ENCODE results near the gene PNMA6E. TPM values are rescaled to one million over a fixed set of nuclear protein-coding genes. Genes with fewer than 3 reads are reported as not detected.

PNMA6E gene
- total RNA-seq, 3 donors from 2014 or later, result not detected

DNA sequence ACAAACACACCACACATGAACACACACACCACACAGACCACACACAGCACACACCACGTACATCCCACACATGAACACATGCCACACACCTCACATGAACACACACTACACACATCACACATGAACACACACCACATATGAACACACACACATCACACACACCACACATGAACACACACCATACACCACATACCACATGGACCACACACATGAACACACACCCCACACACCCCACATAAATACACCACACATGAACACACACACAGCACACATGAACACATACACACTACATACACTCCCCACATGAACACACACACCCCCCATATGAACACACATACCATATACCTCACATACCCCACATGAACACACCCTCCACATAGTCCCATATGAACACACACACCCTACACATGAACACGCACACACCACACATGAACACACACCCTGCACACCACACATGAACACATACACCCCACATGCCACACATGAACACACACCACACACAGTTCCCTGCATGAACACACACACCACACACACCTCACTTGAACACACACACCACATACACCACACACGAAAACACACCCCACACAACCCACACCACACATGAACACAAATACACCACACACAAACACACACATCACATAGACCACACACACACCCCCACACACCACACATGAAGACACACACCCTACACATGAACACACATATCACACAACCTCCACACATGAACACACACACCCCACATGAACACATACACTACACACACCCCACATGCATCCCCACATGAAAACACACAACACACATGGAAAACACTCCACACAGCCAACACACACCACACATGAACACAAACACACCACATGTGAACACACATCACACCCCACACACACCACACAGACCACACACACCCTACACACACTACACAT, 18.3 kb downstream of the PNMA6E start:
- intact Hi-C loops (cut with DNase I, micrococcal nuclease), result no loop called here
- H3K4me3 ChIP-seq, result no peak overlapping the region
- no peaks in the 10 kb centered on the region for H3K4me1 ChIP-seq (ENCODE audit: low read depth)
- H3K9me3 ChIP-seq, result no peaks in the 10 kb centered on the region
- H3K36me3 ChIP-seq (ENCODE audit: low read depth), result no peaks in the 10 kb centered on the region
- no peak for DNase-seq
- TF ChIP-seq, protein P1, sequence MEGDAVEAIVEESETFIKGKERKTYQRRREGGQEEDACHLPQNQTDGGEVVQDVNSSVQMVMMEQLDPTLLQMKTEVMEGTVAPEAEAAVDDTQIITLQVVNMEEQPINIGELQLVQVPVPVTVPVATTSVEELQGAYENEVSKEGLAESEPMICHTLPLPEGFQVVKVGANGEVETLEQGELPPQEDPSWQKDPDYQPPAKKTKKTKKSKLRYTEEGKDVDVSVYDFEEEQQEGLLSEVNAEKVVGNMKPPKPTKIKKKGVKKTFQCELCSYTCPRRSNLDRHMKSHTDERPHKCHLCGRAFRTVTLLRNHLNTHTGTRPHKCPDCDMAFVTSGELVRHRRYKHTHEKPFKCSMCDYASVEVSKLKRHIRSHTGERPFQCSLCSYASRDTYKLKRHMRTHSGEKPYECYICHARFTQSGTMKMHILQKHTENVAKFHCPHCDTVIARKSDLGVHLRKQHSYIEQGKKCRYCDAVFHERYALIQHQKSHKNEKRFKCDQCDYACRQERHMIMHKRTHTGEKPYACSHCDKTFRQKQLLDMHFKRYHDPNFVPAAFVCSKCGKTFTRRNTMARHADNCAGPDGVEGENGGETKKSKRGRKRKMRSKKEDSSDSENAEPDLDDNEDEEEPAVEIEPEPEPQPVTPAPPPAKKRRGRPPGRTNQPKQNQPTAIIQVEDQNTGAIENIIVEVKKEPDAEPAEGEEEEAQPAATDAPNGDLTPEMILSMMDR (IDR thresholded peaks at IDR 0.05), result no peak
- no peak for ATAC-seq

GRCh38 chrX:153381684-153382532, 19.2 kb downstream of the PNMA6E start:
- H3K4me3 ChIP-seq, result no peak overlapping the region
- no peaks in the 10 kb centered on the region for H3K4me1 ChIP-seq (ENCODE audit: low read depth)
- no peaks in the 10 kb centered on the region for H3K36me3 ChIP-seq (ENCODE audit: low read depth)
- no peak for DNase-seq
- ATAC-seq, result peak; percentile 31
- intact Hi-C loops (cut with DNase I, micrococcal nuclease), result no loop called here
- H3K9me3 ChIP-seq, result no peaks in the 10 kb centered on the region
- TF ChIP-seq, protein P1 (IDR thresholded peaks at IDR 0.05), result no peak

DNA sequence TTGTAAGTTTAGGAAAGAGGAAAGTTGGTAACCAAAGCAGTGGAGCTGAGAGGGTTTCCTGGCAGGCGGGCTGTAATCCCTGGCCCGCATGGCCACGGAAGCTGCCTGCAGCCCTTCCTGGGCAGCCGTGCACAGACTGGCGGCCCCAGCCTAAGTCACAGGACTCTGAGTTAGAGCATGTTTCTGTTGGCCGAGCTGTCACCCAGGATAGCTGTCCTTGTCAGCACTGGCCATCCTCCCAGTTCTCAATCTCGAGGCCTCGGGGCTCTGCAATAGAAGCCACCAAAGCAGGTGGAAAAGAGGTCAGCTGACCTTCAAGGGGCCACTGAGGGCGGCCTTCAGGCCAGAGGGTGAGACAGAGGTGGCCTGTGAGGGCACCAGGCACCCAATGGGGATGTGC, 20.5 kb downstream of the PNMA6E start:
- Histone ChIP-seq H3K4me3 (no peak overlapping the region), H3K4me1 (ENCODE audit: low read depth) (no peaks in the 10 kb centered on the region), H3K9me3 (no peaks in the 10 kb centered on the region), H3K36me3 (ENCODE audit: low read depth) (no peaks in the 10 kb centered on the region)
- intact Hi-C loops (cut with DNase I, micrococcal nuclease), result no loop called here
- TF ChIP-seq, protein P1 (IDR thresholded peaks at IDR 0.05), result no peak
- DNase-seq (no peak), ATAC-seq (no peak)

GRCh38 chrX:153379971-153380581, 21.1 kb downstream of the PNMA6E start:
- intact Hi-C loops (cut with DNase I, micrococcal nuclease), result no loop called here
- H3K36me3 ChIP-seq (ENCODE audit: low read depth), result no peaks in the 10 kb centered on the region
- TF ChIP-seq, protein P1 (IDR thresholded peaks at IDR 0.05), result no peak

GRCh38 chrX:153379508-153379907, 21.6 kb downstream of the PNMA6E start:
- H3K4me3 ChIP-seq, result no peak overlapping the region
- intact Hi-C loops (cut with DNase I, micrococcal nuclease), result no loop called here
- ATAC-seq (no peak), DNase-seq (no peak)
- TF ChIP-seq, protein P1 (IDR thresholded peaks at IDR 0.05), result no peak
- H3K36me3 ChIP-seq (ENCODE audit: low read depth), result no peaks in the 10 kb centered on the region
- H3K4me1 ChIP-seq (ENCODE audit: low read depth), result no peaks in the 10 kb centered on the region
- no peaks in the 10 kb centered on the region for H3K9me3 ChIP-seq

More at GRCh38 chrX:153379971-153380581, 21.1 kb downstream of the PNMA6E start:
- DNase-seq (no peak), ATAC-seq (no peak)
- no peak overlapping the region for H3K4me3 ChIP-seq
- H3K9me3 ChIP-seq, result no peaks in the 10 kb centered on the region
- no peaks in the 10 kb centered on the region for H3K4me1 ChIP-seq (ENCODE audit: low read depth)
